Duodenal mucosa (tissue), 2 donors: ENCODE measurements around the gene CDON.

Source experiments
- H3K27ac ChIP-seq: one replicate; pipeline ENCODE4 v1.7.0; 2013; ENCODE audit warnings: low read depth, low read length
- H3K27me3 ChIP-seq, 2 donors: one replicate each; pipeline ENCODE4 v1.7.0; 2013; ENCODE audit warnings: low read length in 2 of 2, control low read depth in 1 of 2; ENCODE audit not compliant: insufficient read depth in 2 of 2, control insufficient read depth in 1 of 2
- H3K36me3 ChIP-seq, 2 donors: one replicate each; pipeline ENCODE4 v1.7.0; 2013; ENCODE audit warnings: low read length in 2 of 2, control low read depth in 1 of 2; ENCODE audit not compliant: insufficient read depth in 2 of 2, control insufficient read depth in 1 of 2
- H3K4me1 ChIP-seq, 2 donors: one replicate each; pipeline ENCODE4 v1.7.0; 2013; ENCODE audit warnings: low read length in 2 of 2, control low read depth in 1 of 2; ENCODE audit not compliant: insufficient read depth in 2 of 2, control insufficient read depth in 1 of 2
- H3K4me3 ChIP-seq, 2 donors: one replicate each; pipeline ENCODE4 v1.7.0; 2013; ENCODE audit warnings: low read length in 2 of 2, low read depth in 1 of 2
- H3K9ac ChIP-seq, 2 donors: one replicate each; pipeline ENCODE4 v1.7.0; 2013; ENCODE audit warnings: low read length in 2 of 2, low read depth in 1 of 2
- H3K9me3 ChIP-seq, 2 donors: one replicate each; pipeline ENCODE4 v1.7.0; 2013; ENCODE audit warnings: low read length in 2 of 2, control low read depth in 1 of 2; ENCODE audit not compliant: control insufficient read depth in 1 of 2

The CDON gene

GRCh38 chr11:126025822-126026221, 36.8 kb downstream of the CDON start:
- Histone ChIP-seq H3K36me3 (no peaks in the 10 kb centered on the region), H3K27me3 (no peaks in the 10 kb centered on the region), H3K4me1 (peaks cover 0 to 7% of the 10 kb centered on the region in 2 donors), H3K27ac (no peak overlapping the region), H3K4me3 (no peak overlapping the region), H3K9ac (no peak overlapping the region), H3K9me3 (no peaks in the 10 kb centered on the region)

- no peak overlapping the region for H3K4me3 ChIP-seq
- no peaks in the 10 kb centered on the region for H3K27me3 ChIP-seq
- no peaks in the 10 kb centered on the region for H3K36me3 ChIP-seq
- no peaks in the 10 kb centered on the region for H3K9me3 ChIP-seq
- no peak overlapping the region for H3K9ac ChIP-seq
- no peaks in the 10 kb centered on the region for H3K4me1 ChIP-seq
- H3K27ac ChIP-seq = no peak overlapping the region
Measured at GRCh38 chr11:126024123-126024522, 38.5 kb downstream of the CDON start.

- no peak overlapping the region for H3K9ac ChIP-seq
- H3K4me3 ChIP-seq = no peak overlapping the region
- no peak overlapping the region for H3K27ac ChIP-seq
- H3K9me3 ChIP-seq = no peaks in the 10 kb centered on the region
- H3K27me3 ChIP-seq = peaks cover 0 to 5% of the 10 kb centered on the region in 2 donors
- no peaks in the 10 kb centered on the region for H3K4me1 ChIP-seq
- no peaks in the 10 kb centered on the region for H3K36me3 ChIP-seq
Measured at GRCh38 chr11:126012852-126013251, 49.8 kb downstream of the CDON start.

GRCh38 chr11:126011754-126012153, 50.9 kb downstream of the CDON start:
- H3K27me3 ChIP-seq = peaks cover 0 to 5% of the 10 kb centered on the region in 2 donors
- no peak overlapping the region for H3K27ac ChIP-seq
- no peaks in the 10 kb centered on the region for H3K9me3 ChIP-seq
- no peaks in the 10 kb centered on the region for H3K4me1 ChIP-seq
- no peaks in the 10 kb centered on the region for H3K36me3 ChIP-seq
- H3K9ac ChIP-seq = no peak overlapping the region
- H3K4me3 ChIP-seq = no peak overlapping the region

- H3K27me3 ChIP-seq = peaks cover 0 to 5% of the 10 kb centered on the region in 2 donors
- no peak overlapping the region for H3K4me3 ChIP-seq
- H3K9me3 ChIP-seq = no peaks in the 10 kb centered on the region
- H3K4me1 ChIP-seq = no peaks in the 10 kb centered on the region
- no peaks in the 10 kb centered on the region for H3K36me3 ChIP-seq
- H3K9ac ChIP-seq = no peak overlapping the region
- H3K27ac ChIP-seq = no peak overlapping the region
Measured at GRCh38 chr11:126011265-126011664, 51.4 kb downstream of the CDON start.

GRCh38 chr11:126008956-126009355, 53.7 kb downstream of the CDON start:
- Histone ChIP-seq H3K36me3 (no peaks in the 10 kb centered on the region), H3K9me3 (no peaks in the 10 kb centered on the region), H3K27me3 (peaks cover 0 to 5% of the 10 kb centered on the region in 2 donors), H3K4me3 (no peak overlapping the region), H3K9ac (no peak overlapping the region), H3K27ac (no peak overlapping the region), H3K4me1 (no peaks in the 10 kb centered on the region)

- Histone ChIP-seq H3K9ac (no peak overlapping the region), H3K36me3 (no peaks in the 10 kb centered on the region), H3K4me1 (no peaks in the 10 kb centered on the region), H3K27me3 (peaks cover 0 to 5% of the 10 kb centered on the region in 2 donors), H3K27ac (no peak overlapping the region), H3K9me3 (no peaks in the 10 kb centered on the region), H3K4me3 (no peak overlapping the region)
Measured at GRCh38 chr11:126007238-126007637, 55.4 kb downstream of the CDON start.

GRCh38 chr11:126006068-126006467, 56.6 kb downstream of the CDON start:
- Histone ChIP-seq H3K9me3 (no peaks in the 10 kb centered on the region), H3K27ac (no peak overlapping the region), H3K4me3 (no peak overlapping the region), H3K9ac (no peak overlapping the region), H3K27me3 (peaks cover 0 to 5% of the 10 kb centered on the region in 2 donors), H3K36me3 (no peaks in the 10 kb centered on the region), H3K4me1 (no peaks in the 10 kb centered on the region)

- Histone ChIP-seq H3K9me3 (no peaks in the 10 kb centered on the region), H3K9ac (no peak overlapping the region), H3K4me1 (no peaks in the 10 kb centered on the region), H3K36me3 (no peaks in the 10 kb centered on the region), H3K4me3 (no peak overlapping the region), H3K27ac (no peak overlapping the region), H3K27me3 (no peaks in the 10 kb centered on the region)
Measured at GRCh38 chr11:126002181-126002580, 60.5 kb downstream of the CDON start.

- Histone ChIP-seq H3K36me3 (no peaks in the 10 kb centered on the region), H3K4me3 (no peak overlapping the region), H3K4me1 (no peaks in the 10 kb centered on the region), H3K27me3 (no peaks in the 10 kb centered on the region), H3K27ac (no peak overlapping the region), H3K9me3 (no peaks in the 10 kb centered on the region), H3K9ac (no peak overlapping the region)
Measured at GRCh38 chr11:125999234-125999880, 63.3 kb downstream of the CDON start.

GRCh38 chr11:125998267-125998666, 64.4 kb downstream of the CDON start:
- no peaks in the 10 kb centered on the region for H3K36me3 ChIP-seq
- no peaks in the 10 kb centered on the region for H3K27me3 ChIP-seq
- H3K4me1 ChIP-seq = no peaks in the 10 kb centered on the region
- no peak overlapping the region for H3K9ac ChIP-seq
- H3K27ac ChIP-seq = no peak overlapping the region
- no peak overlapping the region for H3K4me3 ChIP-seq
- H3K9me3 ChIP-seq = no peaks in the 10 kb centered on the region
